GM18861 (cell line): ENCODE data around the gene PTTG1IP.

Source experiments
- ATAC-seq: cut with Tn5 transposase; IDR thresholded peaks from one replicate; pipeline ENCODE4 v1.9.1; 2021; ENCODE audit not compliant: unreplicated experiment

The PTTG1IP gene

GRCh38 chr21:44866780-44867179 lies 6.7 kb downstream of the PTTG1IP start:
- ATAC-seq, result no peak

GRCh38 chr21:44865561-44866280 lies 7.8 kb downstream of the PTTG1IP start:
- ATAC-seq, result no peak

- no peak for ATAC-seq
Measured at GRCh38 chr21:44862869-44863685, 10.4 kb downstream of the PTTG1IP start.

- no peak for ATAC-seq
Measured at GRCh38 chr21:44858791-44859190, 14.7 kb downstream of the PTTG1IP start.

GRCh38 chr21:44858291-44858690 lies 15.2 kb downstream of the PTTG1IP start:
- no peak for ATAC-seq

- ATAC-seq, result no peak
Measured at GRCh38 chr21:44857127-44857892, 16.2 kb downstream of the PTTG1IP start.

- ATAC-seq, result no peak
Measured at GRCh38 chr21:44856131-44856530, 17.4 kb downstream of the PTTG1IP start.

- ATAC-seq, result no peak
Measured at GRCh38 chr21:44855572-44855971, 17.9 kb downstream of the PTTG1IP start.

GRCh38 chr21:44854664-44855446 lies 18.6 kb downstream of the PTTG1IP start:
- ATAC-seq, result no peak

- no peak for ATAC-seq
Measured at GRCh38 chr21:44854391-44854663, 19.2 kb downstream of the PTTG1IP start.

GRCh38 chr21:44853601-44854390 lies 19.7 kb downstream of the PTTG1IP start:
- ATAC-seq, result no peak

GRCh38 chr21:44850905-44851657 lies 22.4 kb downstream of the PTTG1IP start:
- ATAC-seq, result no peak

- no peak for ATAC-seq
Measured at GRCh38 chr21:44850208-44850800, 23.2 kb downstream of the PTTG1IP start.

- ATAC-seq, result no peak
Measured at GRCh38 chr21:44849616-44850130, 23.8 kb downstream of the PTTG1IP start.

- no peak for ATAC-seq
Measured at GRCh38 chr21:44848821-44849521, 24.5 kb downstream of the PTTG1IP start.

- no peak for ATAC-seq
Measured at GRCh38 chr21:44847261-44848056, 26.0 kb downstream of the PTTG1IP start.

- ATAC-seq, result no peak
Measured at GRCh38 chr21:44846485-44847260, 26.8 kb downstream of the PTTG1IP start.
